Stimulated activated CD4-positive, alpha-beta T cell treated with anti-CD3 and anti-CD28 coated beads, Interleukin-2, amount 100 ng/mL, for 48 hours (primary cell): ENCODE measurements around the gene ITPKB.
"Not testable (repeated sequence)": the region's sequence is repeated elsewhere in the genome, so short reads cannot be mapped to it uniquely, and the experiment has no call there.

Source experiments
- DNase-seq, 2 donors: peaks; one replicate each; pipeline ENCODE4 v3.0.0-alpha.2; 2020

Gene ITPKB

GRCh38 chr1:226634166-226634588, 104.9 kb downstream of the ITPKB start:
- DNase-seq: peak; percentile 77 to 84

- no peak for DNase-seq
These were observed 105.4 kb downstream of the ITPKB start for GRCh38 chr1:226633541-226634165.

- DNase-seq: no peak
These were observed 106.1 kb downstream of the ITPKB start for GRCh38 chr1:226632922-226633351.

GRCh38 chr1:226632169-226632879, 106.8 kb downstream of the ITPKB start:
- DNase-seq: no peak

GRCh38 chr1:226631229-226632000, 107.7 kb downstream of the ITPKB start:
- no peak for DNase-seq

- DNase-seq: no peak
These were observed 108.5 kb downstream of the ITPKB start for GRCh38 chr1:226630592-226630991.

GRCh38 chr1:226629896-226630550, 109.1 kb downstream of the ITPKB start:
- DNase-seq: no peak

- no peak for DNase-seq
These were observed 109.7 kb downstream of the ITPKB start for GRCh38 chr1:226629210-226629895.

GRCh38 chr1:226628612-226629155, 110.4 kb downstream of the ITPKB start:
- no peak for DNase-seq

GRCh38 chr1:226627924-226628611, 111.0 kb downstream of the ITPKB start:
- DNase-seq: no peak

- no peak for DNase-seq
These were observed 111.9 kb downstream of the ITPKB start for GRCh38 chr1:226627050-226627755.

- peak; percentile 82 to 86 for DNase-seq
These were observed 112.5 kb downstream of the ITPKB start for GRCh38 chr1:226626577-226626956.

- no peak for DNase-seq
These were observed 113.1 kb downstream of the ITPKB start for GRCh38 chr1:226625832-226626576.

- DNase-seq: no peak
These were observed 113.8 kb downstream of the ITPKB start for GRCh38 chr1:226625326-226625725.

GRCh38 chr1:226624526-226624925, 114.6 kb downstream of the ITPKB start:
- no peak for DNase-seq

- DNase-seq: no peak
These were observed 117.1 kb downstream of the ITPKB start for GRCh38 chr1:226622012-226622411.

GRCh38 chr1:226619031-226619430, 120.1 kb downstream of the ITPKB start:
- DNase-seq: no peak

GRCh38 chr1:226618380-226618779, 120.7 kb downstream of the ITPKB start:
- DNase-seq: no peak

GRCh38 chr1:226617719-226618118, 121.4 kb downstream of the ITPKB start:
- DNase-seq: not testable (repeated sequence)

GRCh38 chr1:226617109-226617508, 122.0 kb downstream of the ITPKB start:
- DNase-seq: no peak
